ENCODE measurements around the gene NUTM1.
"Not testable (repeated sequence)": the region's sequence is repeated elsewhere in the genome, so short reads cannot be mapped to it uniquely, and the experiment has no call there.

Gene NUTM1

GRCh38 chr15:34337557-34338306, 5.4 kb upstream of the NUTM1 start, which contains the start of gene SLC12A6:
SLC12A6 (minus strand) TSS chr15:34337781; CDS start chr15:34336680, 1,101 bp downstream.
- DNase-seq (ENCODE audit: low read depth) = peak; percentile 86

- no peak for DNase-seq (ENCODE audit: low read depth)
Measured at GRCh38 chr15:34338347-34338746, 4.8 kb upstream of the NUTM1 start.

GRCh38 chr15:34339946-34340345, 3.2 kb upstream of the NUTM1 start:
- DNase-seq (ENCODE audit: low read depth) = no peak

- DNase-seq (ENCODE audit: low read depth) = no peak
Measured at GRCh38 chr15:34341381-34342212, 1.5 kb upstream of the NUTM1 start.

GRCh38 chr15:34342213-34342736, 840 bp upstream of the NUTM1 start:
- DNase-seq (ENCODE audit: low read depth) = not testable (repeated sequence)

- no peak for DNase-seq (ENCODE audit: low read depth)
Measured at GRCh38 chr15:34347951-34348638, 5.0 kb downstream of the NUTM1 start.

- DNase-seq (ENCODE audit: low read depth) = no peak
Measured at GRCh38 chr15:34348735-34349300, 5.7 kb downstream of the NUTM1 start.

- DNase-seq (ENCODE audit: low read depth) = no peak
Measured at GRCh38 chr15:34349769-34350168, 6.7 kb downstream of the NUTM1 start.

GRCh38 chr15:34352996-34353395, 9.9 kb downstream of the NUTM1 start:
- not testable (repeated sequence) for DNase-seq (ENCODE audit: low read depth)

GRCh38 chr15:34353627-34354026, 10.5 kb downstream of the NUTM1 start:
- no peak for DNase-seq (ENCODE audit: low read depth)

- no peak for DNase-seq (ENCODE audit: low read depth)
Measured at GRCh38 chr15:34354286-34354685, 11.2 kb downstream of the NUTM1 start.

GRCh38 chr15:34355241-34355640, 12.1 kb downstream of the NUTM1 start:
- DNase-seq (ENCODE audit: low read depth) = no peak

GRCh38 chr15:34357653-34358052, 14.5 kb downstream of the NUTM1 start:
- DNase-seq (ENCODE audit: low read depth) = no peak

GRCh38 chr15:34358367-34358766, 15.3 kb downstream of the NUTM1 start:
- no peak for DNase-seq (ENCODE audit: low read depth)

GRCh38 chr15:34358948-34359347, 15.8 kb downstream of the NUTM1 start:
- DNase-seq (ENCODE audit: low read depth) = no peak

GRCh38 chr15:34359416-34359815, 16.3 kb downstream of the NUTM1 start:
- no peak for DNase-seq (ENCODE audit: low read depth)

GRCh38 chr15:34360298-34360697, 17.2 kb downstream of the NUTM1 start:
- DNase-seq (ENCODE audit: low read depth) = no peak

- no peak for DNase-seq (ENCODE audit: low read depth)
Measured at GRCh38 chr15:34361278-34361677, 18.2 kb downstream of the NUTM1 start.

- DNase-seq (ENCODE audit: low read depth) = no peak
Measured at GRCh38 chr15:34362047-34362773, 19.1 kb downstream of the NUTM1 start.

GRCh38 chr15:34364041-34364440, 20.9 kb downstream of the NUTM1 start:
- DNase-seq (ENCODE audit: low read depth) = no peak

GRCh38 chr15:34365091-34365825, 22.1 kb downstream of the NUTM1 start:
- DNase-seq (ENCODE audit: low read depth) = no peak
